Smooth muscle cell (in vitro differentiated cells): Measurements from ENCODE around the gene ZFAND3. TPM values are rescaled to one million over a fixed set of nuclear protein-coding genes. Genes with fewer than 3 reads are reported as not detected.
A peak's percentile ranks its signal among the peaks of the same experiment; 100 is the strongest.

ENCODE experiments used
- DNase-seq: peaks from one replicate; lab custom pipeline; 2025; ENCODE audit not compliant: unreplicated experiment; lab: John Stamatoyannopoulos, UW
- H2AFZ ChIP-seq: fragments of 200-600 bp; sonication (generic); 2 replicates; pipeline ENCODE4 v1.6.0; 2016; ENCODE audit warnings: antibody characterized with exemption, low read depth, mild to moderate bottlenecking
- H3F3A ChIP-seq: fragments of 200-600 bp; sonication (generic); 2 replicates; pipeline ENCODE4 v1.6.0; 2017; ENCODE audit warnings: antibody characterized with exemption, low read depth
- H3K27ac ChIP-seq: fragments of 200-600 bp; sonication (generic); 2 replicates; pipeline ENCODE4 v1.5.1; 2016; ENCODE audit warnings: low read depth, mild to moderate bottlenecking
- H3K27me3 ChIP-seq: fragments of 200-600 bp; sonication (generic); 2 replicates; pipeline ENCODE4 v1.6.1; 2016; ENCODE audit warnings: low read depth, mild to moderate bottlenecking
- H3K36me3 ChIP-seq: fragments of 200-600 bp; sonication (generic); 2 replicates; pipeline ENCODE4 v1.5.1; 2016; ENCODE audit warnings: low read depth
- H3K4me1 ChIP-seq: fragments of 200-600 bp; sonication (generic); 2 replicates; pipeline ENCODE4 v1.5.1; 2016; ENCODE audit warnings: low read depth
- H3K4me2 ChIP-seq: fragments of 200-600 bp; sonication (generic); 2 replicates; pipeline ENCODE4 v1.6.0; 2016; ENCODE audit warnings: mild to moderate bottlenecking
- H3K4me3 ChIP-seq: fragments of 200-600 bp; sonication (generic); 2 replicates; pipeline ENCODE4 v1.5.1; 2016; ENCODE audit warnings: mild to moderate bottlenecking
- H3K79me2 ChIP-seq: fragments of 200-600 bp; sonication (generic); 2 replicates; pipeline ENCODE4 v1.6.0; 2016; ENCODE audit warnings: low read depth, mild to moderate bottlenecking
- H3K9ac ChIP-seq: fragments of 200-600 bp; sonication (generic); 2 replicates; pipeline ENCODE4 v1.6.0; 2016; ENCODE audit warnings: low read depth
- H3K9me3 ChIP-seq: fragments of 200-600 bp; sonication (generic); replicated peaks from 2 replicates; pipeline ENCODE4 v1.5.1; 2016; ENCODE audit warnings: low read depth
- H4K20me1 ChIP-seq: fragments of 200-600 bp; sonication (generic); 2 replicates; pipeline ENCODE4 v1.6.0; 2016; ENCODE audit warnings: low read depth
- WGBS: methylation state at CpG from one replicate; pipeline ENCODE4 v1.1.7; 2016; ENCODE audit warnings: low lambda C conversion rate; 5-methylcytosine and 5-hydroxymethylcytosine counted together
- polyA plus RNA-seq: library from polyadenylated mRNA; unstranded; fragments of >200 nt; fragmentation: Nextera tagmentation; extraction: Ambion mirVana; gene quantifications from 2 replicates; pipeline ENCODE4 v1.2.1, GENCODE V29; 2016
- total RNA-seq: library from RNA; depleted of rRNA; stranded (reverse); fragments of >200 nt; gene quantifications from 2 replicates; pipeline ENCODE4 v1.2.3, GENCODE V29; 2014
- TF ChIP-seq, protein P1 (sequence below): fragments of 200-600 bp; sonication (generic); IDR thresholded peaks from 2 replicates; pipeline ENCODE4 v1.5.1; 2017; ENCODE audit warnings: borderline replicate concordance, mild to moderate bottlenecking, antibody characterized with exemption; ENCODE audit not compliant: insufficient read depth, poor library complexity, severe bottlenecking

ZFAND3 gene
- total and polyA plus RNA-seq, 2 experiments from 2014 or later: 27.6 to 40.5 TPM

DNA sequence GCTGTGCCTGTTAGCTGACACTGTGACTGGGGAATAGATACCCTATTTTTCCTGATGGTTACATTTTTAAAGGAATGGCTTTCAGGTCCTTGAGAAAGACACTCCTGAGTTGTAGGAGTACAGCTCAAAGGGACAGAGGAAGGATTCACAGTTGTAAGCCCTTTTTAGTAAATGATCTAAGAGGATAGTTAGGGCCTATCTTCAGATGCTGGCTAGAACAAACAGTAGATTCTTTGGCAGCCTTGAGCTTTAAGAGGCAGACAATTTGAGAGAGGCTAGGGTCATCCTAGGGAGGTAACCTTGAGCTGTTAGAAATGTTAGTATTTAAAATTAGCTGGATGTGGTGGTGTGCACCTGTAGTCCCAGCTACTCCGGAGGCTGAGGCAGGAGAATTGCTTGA, 111.5 kb downstream of the ZFAND3 start:
- TF ChIP-seq, protein P1, sequence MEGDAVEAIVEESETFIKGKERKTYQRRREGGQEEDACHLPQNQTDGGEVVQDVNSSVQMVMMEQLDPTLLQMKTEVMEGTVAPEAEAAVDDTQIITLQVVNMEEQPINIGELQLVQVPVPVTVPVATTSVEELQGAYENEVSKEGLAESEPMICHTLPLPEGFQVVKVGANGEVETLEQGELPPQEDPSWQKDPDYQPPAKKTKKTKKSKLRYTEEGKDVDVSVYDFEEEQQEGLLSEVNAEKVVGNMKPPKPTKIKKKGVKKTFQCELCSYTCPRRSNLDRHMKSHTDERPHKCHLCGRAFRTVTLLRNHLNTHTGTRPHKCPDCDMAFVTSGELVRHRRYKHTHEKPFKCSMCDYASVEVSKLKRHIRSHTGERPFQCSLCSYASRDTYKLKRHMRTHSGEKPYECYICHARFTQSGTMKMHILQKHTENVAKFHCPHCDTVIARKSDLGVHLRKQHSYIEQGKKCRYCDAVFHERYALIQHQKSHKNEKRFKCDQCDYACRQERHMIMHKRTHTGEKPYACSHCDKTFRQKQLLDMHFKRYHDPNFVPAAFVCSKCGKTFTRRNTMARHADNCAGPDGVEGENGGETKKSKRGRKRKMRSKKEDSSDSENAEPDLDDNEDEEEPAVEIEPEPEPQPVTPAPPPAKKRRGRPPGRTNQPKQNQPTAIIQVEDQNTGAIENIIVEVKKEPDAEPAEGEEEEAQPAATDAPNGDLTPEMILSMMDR: no peak
- Histone ChIP-seq H3K9me3 (no peaks in the 10 kb centered on the region), H3K27ac (no peak overlapping the region), H3K4me1 (peaks cover 7% of the 10 kb centered on the region), H3K36me3 (no peaks in the 10 kb centered on the region), H3K9ac (no peak overlapping the region), H4K20me1 (peaks cover 100% of the 10 kb centered on the region), H2AFZ (no peak overlapping the region), H3K27me3 (no peaks in the 10 kb centered on the region), H3K4me2 (no peak overlapping the region), H3K79me2 (peaks cover 99% of the 10 kb centered on the region), H3K4me3 (no peak overlapping the region), H3F3A (peaks cover 1% of the 10 kb centered on the region)
- DNase-seq: no peak
- WGBS: 100% methylated on average over 1 of the region's 1 CpG

DNA sequence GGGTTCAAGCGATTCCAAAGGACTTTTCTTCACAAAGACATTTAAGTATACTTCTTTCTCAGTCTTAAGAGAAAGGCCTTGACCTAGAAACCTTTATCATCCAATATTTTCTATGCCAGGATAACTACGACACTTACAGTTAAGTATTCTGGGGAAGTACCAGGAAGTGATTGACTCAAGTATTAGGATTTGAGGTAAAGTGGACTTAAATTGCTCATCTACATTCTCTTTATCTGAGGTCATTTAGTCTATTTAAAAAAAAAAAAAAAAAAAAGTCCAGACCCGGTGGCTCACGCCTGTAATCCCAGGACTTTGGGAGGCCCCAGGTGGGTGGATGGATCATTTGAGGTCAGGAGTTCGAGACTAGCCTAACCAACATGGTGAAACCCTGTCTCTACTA, 114.7 kb downstream of the ZFAND3 start:
- H3K4me2 ChIP-seq: no peak overlapping the region
- peaks cover 91% of the 10 kb centered on the region for H3K79me2 ChIP-seq
- H3K4me3 ChIP-seq: no peak overlapping the region
- H3K27me3 ChIP-seq: no peaks in the 10 kb centered on the region
- DNase-seq: no peak
- H4K20me1 ChIP-seq: peaks cover 98% of the 10 kb centered on the region
- H3K27ac ChIP-seq: no peak overlapping the region
- H3F3A ChIP-seq: peaks cover 16% of the 10 kb centered on the region
- H2AFZ ChIP-seq: no peak overlapping the region
- H3K36me3 ChIP-seq: no peaks in the 10 kb centered on the region
- peaks cover 18% of the 10 kb centered on the region for H3K4me1 ChIP-seq
- 75% methylated on average over 5 of the region's 5 CpGs for WGBS
- TF ChIP-seq, protein P1: no peak
- no peak overlapping the region for H3K9ac ChIP-seq
- no peaks in the 10 kb centered on the region for H3K9me3 ChIP-seq

DNA sequence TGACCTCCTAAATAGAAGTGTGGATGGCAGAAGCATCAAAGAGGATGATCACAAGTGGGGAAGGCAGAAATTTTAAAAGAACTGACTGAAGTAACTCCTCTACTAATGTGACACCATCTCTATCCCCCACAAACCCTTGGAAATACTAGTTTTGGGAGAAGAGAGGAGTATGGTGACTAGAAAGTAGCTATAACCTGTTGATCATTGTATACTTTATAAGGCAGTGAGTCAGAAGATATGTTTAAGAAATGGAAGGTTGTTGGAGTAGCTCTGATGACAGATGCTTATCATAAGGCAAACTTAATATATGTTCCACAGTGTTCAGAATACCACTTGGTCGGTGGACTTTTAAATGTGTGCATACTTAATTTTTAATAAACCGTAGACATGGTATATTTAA, 116.6 kb downstream of the ZFAND3 start:
- Histone ChIP-seq H3K27ac (peak overlapping the region; percentile 46), H3K9ac (no peak overlapping the region), H4K20me1 (peaks cover 98% of the 10 kb centered on the region), H3K4me1 (peaks cover 24% of the 10 kb centered on the region), H3K4me2 (no peak overlapping the region), H3K27me3 (no peaks in the 10 kb centered on the region), H3K4me3 (no peak overlapping the region), H3K79me2 (peaks cover 91% of the 10 kb centered on the region), H3K9me3 (no peaks in the 10 kb centered on the region), H3K36me3 (no peaks in the 10 kb centered on the region), H3F3A (peaks cover 21% of the 10 kb centered on the region), H2AFZ (no peak overlapping the region)
- TF ChIP-seq, protein P1: no peak
- no peak for DNase-seq
- 100% methylated on average over 2 of the region's 2 CpGs for WGBS

DNA sequence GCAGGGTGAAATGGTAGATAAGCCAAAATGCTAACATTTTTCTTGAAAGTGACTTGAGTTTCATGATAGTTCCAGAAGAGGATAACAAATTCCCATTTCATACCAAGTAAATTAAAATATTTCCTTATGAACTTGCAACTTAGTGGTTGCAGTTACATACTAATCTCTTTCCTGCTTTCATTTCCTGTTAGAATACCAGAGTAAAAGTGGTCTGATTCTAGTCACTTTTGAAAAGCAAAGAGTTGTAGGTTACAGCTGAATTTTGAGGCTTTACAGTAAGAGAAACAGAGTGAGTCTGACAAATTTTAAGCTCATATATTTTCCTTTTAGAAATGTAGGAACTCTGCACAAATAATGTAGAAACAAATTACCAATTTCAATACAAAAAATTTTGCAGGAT, 117.4 kb downstream of the ZFAND3 start:
- Histone ChIP-seq H3K9me3 (no peaks in the 10 kb centered on the region), H3K4me2 (peak overlapping the region; percentile 32), H2AFZ (no peak overlapping the region), H3K27me3 (no peaks in the 10 kb centered on the region), H3K4me1 (peaks cover 28% of the 10 kb centered on the region), H3K4me3 (no peak overlapping the region), H3F3A (peaks cover 24% of the 10 kb centered on the region), H3K36me3 (no peaks in the 10 kb centered on the region), H3K79me2 (peaks cover 91% of the 10 kb centered on the region), H3K9ac (no peak overlapping the region), H4K20me1 (peaks cover 98% of the 10 kb centered on the region), H3K27ac (peak overlapping the region; percentile 46)
- no peak for DNase-seq
- TF ChIP-seq, protein P1: no peak
